Hematopoietic multipotent progenitor cell treated with erythropoietin and hydrocortisone succinate and interleukin-3 and kit ligand, for 15 days (in vitro differentiated cells): ENCODE results near the gene RETNLB.

Experiments
- DNase-seq: peaks from one replicate; pipeline ENCODE4 v3.0.0-alpha.2; 2015; ENCODE audit warnings: low spot score

Gene RETNLB, protein sequence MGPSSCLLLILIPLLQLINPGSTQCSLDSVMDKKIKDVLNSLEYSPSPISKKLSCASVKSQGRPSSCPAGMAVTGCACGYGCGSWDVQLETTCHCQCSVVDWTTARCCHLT

DNA sequence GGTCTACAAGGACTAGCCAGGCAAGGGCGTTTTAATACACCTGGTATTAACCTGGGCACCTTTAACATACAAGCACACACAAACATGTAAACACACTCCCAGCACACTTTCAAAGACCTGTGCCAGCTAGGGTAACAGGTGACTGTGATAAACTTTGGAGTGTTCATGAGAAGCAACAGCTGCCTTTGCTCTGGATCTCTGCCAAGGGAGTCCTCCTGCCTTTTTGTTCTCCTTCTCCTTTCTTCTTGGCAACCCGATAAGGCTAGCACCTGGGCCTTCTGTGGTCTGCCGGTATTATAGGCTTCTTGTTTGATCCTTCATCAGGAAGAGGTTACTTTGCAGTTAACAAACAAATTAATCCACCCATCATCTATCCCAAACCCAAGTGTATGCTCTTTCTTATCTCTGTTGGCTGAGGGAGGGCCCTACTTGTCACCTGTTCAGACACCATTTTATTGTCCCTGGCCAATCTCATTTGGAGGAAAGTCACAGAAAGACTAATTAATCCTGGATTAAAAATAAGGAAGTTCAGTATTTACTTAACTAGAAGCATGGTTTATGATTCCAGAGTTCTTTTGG lies at the start of gene RETNLB:
Gene RETNLB, minus strand, starts transcription at position 7 of the 579 bp plus-strand sequence. CDS start 225 bp downstream, outside the sequence.
- no peak for DNase-seq

GRCh38 chr3:108806316-108806715 lies 49.1 kb upstream of the RETNLB start:
- no peak for DNase-seq

DNA sequence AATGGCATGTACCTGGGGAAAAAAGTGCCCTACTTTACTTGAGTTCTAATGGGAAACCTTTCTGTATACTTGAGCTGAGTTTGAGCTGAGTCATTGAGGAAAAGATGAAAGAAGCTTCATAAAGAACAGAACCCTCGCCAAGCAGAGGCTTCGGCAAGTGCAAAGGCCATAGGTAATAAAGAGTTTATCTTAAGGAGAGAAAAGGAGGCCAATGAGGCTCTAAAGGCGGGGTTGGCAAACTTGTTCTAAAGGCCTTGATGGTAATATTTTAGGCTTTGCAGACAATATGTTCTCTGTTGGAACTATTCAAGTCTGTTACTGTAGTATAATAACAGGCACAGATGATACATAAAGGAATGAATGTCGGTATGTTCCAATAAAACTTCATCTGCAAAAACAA lies 47.8 kb upstream of the RETNLB start:
- no peak for DNase-seq

DNA sequence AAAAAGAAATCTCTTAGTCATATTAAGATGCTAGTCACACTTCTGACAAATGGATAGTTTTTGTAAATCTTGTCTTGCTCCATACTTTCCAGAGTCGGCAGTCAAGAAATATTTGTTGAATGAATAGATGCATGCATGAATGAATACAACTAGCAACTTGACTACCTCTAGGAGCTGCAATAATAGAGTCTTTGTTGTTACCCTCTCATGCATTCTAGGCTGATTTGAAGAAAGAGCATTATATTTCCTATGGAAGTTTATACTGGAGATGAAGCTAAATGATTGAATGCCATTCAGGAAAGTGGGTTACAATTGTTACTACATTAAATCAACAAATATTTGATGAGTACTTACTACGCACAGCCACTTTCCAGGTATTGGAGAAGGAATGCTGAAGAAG lies 47.2 kb upstream of the RETNLB start:
- DNase-seq, result no peak

- DNase-seq, result no peak
Measured at GRCh38 chr3:108791473-108791872, 34.3 kb upstream of the RETNLB start.

DNA sequence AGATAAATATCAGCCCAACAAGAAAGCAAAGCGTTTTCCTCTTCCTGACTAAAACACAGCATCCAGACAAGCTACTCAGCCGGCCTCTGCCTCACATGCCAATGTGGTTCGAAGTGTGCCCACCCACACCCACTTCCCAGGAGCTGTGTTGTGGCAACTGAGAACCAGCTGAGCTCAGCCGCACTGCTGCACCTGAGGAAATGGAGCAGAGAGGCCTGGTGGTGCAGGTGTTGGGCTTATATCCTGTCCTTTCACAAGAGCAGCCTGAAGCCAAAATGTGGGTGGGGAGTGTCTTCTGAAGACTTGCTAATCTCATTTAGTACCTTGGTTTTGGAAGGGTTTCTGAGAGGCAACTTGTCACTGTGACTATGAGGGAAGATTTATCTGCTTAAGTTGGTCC lies 23.0 kb upstream of the RETNLB start:
- no peak for DNase-seq

DNA sequence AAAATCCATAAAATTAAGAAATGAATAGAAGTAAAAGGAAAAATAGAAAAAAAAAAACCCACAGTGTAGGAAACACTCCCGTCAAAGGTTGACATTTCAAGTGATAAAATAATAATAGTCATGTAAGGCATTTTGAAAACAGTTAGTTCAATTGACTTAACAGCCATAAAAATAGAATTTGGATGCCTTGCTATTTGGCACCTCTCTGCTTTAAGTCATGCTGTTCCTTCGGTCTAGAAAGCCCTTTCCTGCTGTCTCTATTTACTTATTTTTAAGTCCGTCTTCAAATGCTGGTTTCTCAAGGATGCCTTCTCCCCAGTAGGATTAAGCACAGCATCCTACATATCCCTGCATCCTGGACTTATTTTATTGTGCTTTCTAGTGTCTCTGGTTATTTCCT lies 22.3 kb upstream of the RETNLB start:
- no peak for DNase-seq

GRCh38 chr3:108775649-108776048 lies 18.4 kb upstream of the RETNLB start:
- DNase-seq, result no peak

DNA sequence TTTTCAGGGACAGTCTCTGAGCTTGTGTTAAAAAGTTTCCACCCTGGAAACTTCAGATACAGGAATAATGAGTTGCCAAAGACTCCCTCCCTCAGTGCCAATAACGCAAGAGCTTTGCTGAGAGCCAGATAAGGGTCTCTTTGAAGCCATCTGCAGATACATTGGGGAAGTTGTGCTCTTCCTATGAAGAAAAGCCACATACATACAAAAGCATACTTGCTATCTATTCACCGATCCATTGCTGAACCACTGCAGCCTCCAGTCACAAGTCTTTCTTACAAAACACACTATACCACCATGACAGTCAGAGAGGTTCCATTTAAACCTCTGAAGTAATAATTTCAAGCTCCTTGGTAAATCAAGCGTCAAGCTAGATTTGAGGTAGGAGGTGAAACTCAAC lies 10.0 kb upstream of the RETNLB start:
- DNase-seq, result no peak

GRCh38 chr3:108755686-108756085 lies 1.5 kb downstream of the RETNLB start:
- no peak for DNase-seq

DNA sequence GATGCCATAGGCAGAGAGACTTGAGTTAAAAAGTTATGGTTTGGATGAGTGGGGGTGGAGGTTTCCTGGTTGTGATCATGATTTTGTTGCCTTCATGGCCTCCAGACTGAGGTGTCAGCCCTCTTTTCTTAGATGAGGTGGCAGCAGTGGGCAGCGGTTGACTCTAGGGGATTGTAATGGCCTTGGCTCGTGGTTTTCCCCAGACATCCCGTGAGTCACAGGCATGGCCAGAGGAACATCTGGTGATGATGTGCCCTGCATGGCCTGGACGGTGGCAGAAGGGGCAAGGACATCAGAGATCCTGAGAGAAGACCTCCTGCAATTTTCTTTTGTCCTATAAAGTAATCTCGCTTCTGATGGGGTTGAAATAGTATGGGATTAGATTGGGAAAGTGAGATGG lies 12.4 kb downstream of the RETNLB start:
- no peak for DNase-seq

DNA sequence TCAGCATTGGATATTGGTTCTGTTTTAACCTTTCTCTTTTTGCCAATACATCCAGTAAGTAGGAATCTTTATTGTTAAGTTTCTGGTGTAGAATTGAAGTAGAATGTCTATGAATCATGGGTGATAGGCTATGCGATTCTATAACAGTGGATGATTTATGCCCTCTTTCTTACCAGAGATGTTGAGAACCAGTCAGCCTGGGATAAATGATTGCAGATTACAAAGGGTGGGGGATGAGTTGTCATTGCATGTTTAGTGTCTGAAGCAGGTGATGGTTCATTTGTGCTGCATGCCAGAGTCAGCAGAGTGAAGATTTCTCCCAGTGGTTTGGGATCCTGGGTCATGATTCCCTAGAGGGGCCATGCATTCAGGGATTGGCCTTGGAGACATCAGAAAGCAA lies 14.3 kb downstream of the RETNLB start:
- DNase-seq, result no peak

GRCh38 chr3:108736821-108737220 lies 20.4 kb downstream of the RETNLB start:
- DNase-seq, result no peak

DNA sequence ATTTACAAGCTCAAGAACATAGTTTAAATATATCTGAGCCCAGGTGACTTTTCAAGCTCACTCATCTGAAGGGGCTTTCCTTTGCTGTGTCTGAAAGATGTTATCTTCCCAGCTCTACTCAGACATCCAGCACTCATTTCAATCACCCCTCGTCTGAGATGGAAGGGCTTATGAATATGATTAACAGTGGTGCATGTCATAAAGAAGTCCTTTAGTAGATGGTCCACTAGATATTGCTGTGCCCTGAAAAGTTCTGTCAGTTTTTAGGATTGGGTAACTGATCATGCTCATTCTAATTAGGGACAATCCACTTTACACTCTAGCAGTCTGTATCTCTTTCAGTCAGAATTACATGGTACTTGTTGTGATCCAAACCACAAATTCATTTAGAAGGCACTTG lies 28.3 kb downstream of the RETNLB start:
- DNase-seq, result no peak

DNA sequence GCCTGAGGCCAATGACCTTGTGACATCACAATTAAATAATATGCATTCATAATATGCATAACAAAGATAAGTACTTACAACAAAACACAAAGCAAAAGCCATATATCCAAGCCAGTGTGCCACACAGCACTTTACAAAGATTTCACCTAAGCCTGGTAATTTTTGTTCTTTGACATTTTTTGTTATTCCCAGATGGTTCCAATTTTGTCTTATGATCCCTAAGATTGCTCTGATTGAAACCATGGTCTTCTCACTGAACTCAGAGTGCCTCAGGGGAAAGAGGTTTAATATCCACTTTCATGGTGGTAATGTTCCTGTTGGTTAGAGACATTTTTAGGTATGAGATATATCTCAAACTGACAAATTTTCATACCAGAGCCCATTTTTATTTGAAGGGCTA lies 29.1 kb downstream of the RETNLB start:
- DNase-seq, result no peak

- no peak for DNase-seq
Measured at GRCh38 chr3:108724101-108724500, 33.1 kb downstream of the RETNLB start.

DNA sequence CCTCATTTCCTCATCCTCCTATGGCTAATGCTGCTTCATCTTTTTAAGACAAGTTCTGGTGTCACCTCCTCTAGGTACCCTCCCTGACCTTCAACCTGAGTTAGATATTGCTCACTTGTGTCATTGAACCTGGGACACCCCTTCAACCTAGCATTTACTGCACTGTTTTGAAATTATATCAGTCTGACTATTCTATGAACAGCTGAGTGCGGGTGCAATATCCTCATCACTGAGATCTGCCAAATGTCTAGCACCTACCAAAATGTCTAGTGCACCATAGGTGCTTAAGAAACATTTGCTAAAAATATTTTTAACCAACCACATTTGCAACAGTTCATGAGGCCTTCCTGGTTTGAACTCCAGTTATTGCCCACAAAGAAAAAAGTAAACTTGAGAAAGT lies 34.5 kb downstream of the RETNLB start:
- no peak for DNase-seq

DNA sequence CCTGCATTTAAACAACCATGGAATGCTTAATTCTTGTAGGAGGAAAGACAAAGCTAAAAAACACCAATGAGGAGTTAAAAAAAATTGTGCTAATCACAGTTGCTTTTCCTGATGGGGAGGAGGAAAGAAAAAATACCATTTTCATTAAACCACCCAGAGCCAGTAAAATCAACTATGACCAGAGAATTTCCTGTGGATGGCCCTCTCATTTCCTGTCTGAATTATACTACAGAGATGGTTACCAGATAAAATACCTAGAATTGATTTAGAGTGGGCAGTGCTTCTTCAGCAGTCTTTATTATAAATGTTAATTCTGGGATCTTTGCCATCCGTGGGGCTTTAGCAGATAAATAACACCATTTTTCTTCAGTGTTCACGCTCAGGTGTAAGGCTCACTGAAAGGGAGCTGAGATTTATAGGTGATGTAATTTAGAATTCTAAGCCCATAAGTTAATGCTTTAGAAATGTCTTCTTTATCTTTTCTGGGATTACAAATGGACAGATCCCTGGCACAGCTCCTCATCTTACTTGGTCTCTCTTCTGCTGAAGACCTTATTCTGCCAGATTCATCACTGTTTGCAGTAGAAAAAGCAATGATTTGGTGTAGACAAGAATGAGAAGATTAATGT lies 37.9 kb downstream of the RETNLB start:
- no peak for DNase-seq

DNA sequence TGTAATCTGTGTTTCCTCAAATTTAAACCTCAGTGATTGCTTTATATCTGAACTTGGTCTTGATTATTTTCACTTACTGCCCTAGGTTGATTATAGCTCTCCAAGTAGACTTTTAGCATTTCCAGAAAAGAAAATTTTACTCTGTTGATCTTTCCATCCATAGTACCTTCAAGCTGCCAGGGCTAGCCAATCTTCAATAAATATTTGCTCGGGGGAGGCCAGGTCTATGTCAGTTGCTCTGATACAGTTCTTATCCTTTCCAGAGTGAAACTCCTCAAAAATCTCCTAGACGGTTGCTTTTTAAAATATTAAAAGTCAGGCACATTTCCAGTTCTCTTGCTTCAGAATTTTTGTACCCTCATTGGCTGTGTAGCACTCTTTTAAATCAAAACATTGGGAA lies 38.8 kb downstream of the RETNLB start:
- no peak for DNase-seq

- no peak for DNase-seq
Measured at GRCh38 chr3:108713816-108714215, 43.4 kb downstream of the RETNLB start.

DNA sequence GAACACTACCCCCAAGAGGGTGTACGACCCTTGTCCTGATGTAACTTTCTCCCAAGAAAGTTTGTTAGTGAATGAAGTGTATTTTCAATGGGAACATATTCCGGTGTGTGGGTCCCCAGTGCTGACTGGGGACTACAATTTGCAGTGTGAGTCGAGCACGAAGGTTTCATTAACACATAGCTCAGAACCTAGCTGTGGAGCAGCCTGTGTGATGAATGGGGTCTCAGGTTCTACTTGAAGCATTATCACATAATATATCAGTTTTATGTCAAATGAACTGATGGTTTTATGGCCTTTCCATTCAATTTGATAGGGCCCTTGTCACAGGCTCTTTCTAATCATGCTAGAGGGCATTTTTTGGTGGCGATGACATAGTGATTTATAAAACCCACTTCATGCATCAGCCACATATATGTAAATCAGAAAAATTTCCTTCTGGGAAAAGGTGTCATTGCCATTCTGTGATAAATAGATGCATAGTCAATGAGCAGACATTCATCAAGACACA lies 44.1 kb downstream of the RETNLB start:
- DNase-seq, result no peak
